ENCODE results near the gene B4GAT1. TPM values are rescaled to one million over a fixed set of nuclear protein-coding genes. Genes with fewer than 3 reads are reported as not detected.
"Not testable (repeated sequence)": the region's sequence is repeated elsewhere in the genome, so short reads cannot be mapped to it uniquely, and the experiment has no call there.

The B4GAT1 gene
- polyA plus RNA-seq, 1 donor from 2014 or later, result 162 TPM

GRCh38 chr11:66359662-66360087 lies 12.2 kb upstream of the B4GAT1 start:
- Histone ChIP-seq H3F3A (ENCODE audit: insufficient read depth, low read length, poor library complexity, severe bottlenecking) (no peaks in the 10 kb centered on the region), H3K27me3 (ENCODE audit: insufficient read depth, low read depth, low read length) (no peaks in the 10 kb centered on the region), H4K20me1 (ENCODE audit: insufficient read depth) (no peaks in the 10 kb centered on the region), H3K4me2 (ENCODE audit: low read length) (no peak overlapping the region), H3K79me2 (replicated peaks; ENCODE audit: insufficient read depth, low read length) (no peaks in the 10 kb centered on the region), H3K9ac (ENCODE audit: low read length) (no peak overlapping the region), H3K9me2 (ENCODE audit: insufficient read depth, low read length) (no peaks in the 10 kb centered on the region), H3K9me3 (ENCODE audit: low read length) (no peaks in the 10 kb centered on the region), H2AFZ (ENCODE audit: low read depth, low read length) (no peak overlapping the region), H3K4me3 (ENCODE audit: low read length) (no peak overlapping the region), H3K36me3 (ENCODE audit: insufficient read depth, low read length) (no peaks in the 10 kb centered on the region), H3K27ac (ENCODE audit: low read length) (no peak overlapping the region)
- no peak for TF ChIP-seq MXI1 (conservative IDR thresholded peaks at IDR 0.05; ENCODE audit: poor library complexity, severe bottlenecking)
- TF ChIP-seq RAD21 (conservative IDR thresholded peaks at IDR 0.05), result no peak
- TF ChIP-seq REST (IDR thresholded peaks at IDR 0.05; ENCODE audit: borderline replicate concordance), result no peak
- TF ChIP-seq TAF1 (IDR thresholded peaks at IDR 0.05; ENCODE audit: low read depth), result no peak
- TF ChIP-seq EP300 (conservative IDR thresholded peaks at IDR 0.05; ENCODE audit: poor library complexity, severe bottlenecking), result no peak
- TF ChIP-seq EZH2 (IDR thresholded peaks at IDR 0.05; ENCODE audit: borderline replicate concordance, insufficient read depth, low read length, poor library complexity, severe bottlenecking), result no peak
- TF ChIP-seq, protein P1, sequence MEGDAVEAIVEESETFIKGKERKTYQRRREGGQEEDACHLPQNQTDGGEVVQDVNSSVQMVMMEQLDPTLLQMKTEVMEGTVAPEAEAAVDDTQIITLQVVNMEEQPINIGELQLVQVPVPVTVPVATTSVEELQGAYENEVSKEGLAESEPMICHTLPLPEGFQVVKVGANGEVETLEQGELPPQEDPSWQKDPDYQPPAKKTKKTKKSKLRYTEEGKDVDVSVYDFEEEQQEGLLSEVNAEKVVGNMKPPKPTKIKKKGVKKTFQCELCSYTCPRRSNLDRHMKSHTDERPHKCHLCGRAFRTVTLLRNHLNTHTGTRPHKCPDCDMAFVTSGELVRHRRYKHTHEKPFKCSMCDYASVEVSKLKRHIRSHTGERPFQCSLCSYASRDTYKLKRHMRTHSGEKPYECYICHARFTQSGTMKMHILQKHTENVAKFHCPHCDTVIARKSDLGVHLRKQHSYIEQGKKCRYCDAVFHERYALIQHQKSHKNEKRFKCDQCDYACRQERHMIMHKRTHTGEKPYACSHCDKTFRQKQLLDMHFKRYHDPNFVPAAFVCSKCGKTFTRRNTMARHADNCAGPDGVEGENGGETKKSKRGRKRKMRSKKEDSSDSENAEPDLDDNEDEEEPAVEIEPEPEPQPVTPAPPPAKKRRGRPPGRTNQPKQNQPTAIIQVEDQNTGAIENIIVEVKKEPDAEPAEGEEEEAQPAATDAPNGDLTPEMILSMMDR (IDR thresholded peaks at IDR 0.05; ENCODE audit: poor library complexity, severe bottlenecking), result no peak
- TF ChIP-seq SMC3 (conservative IDR thresholded peaks at IDR 0.05; ENCODE audit: poor library complexity), result no peak
- TF ChIP-seq POLR2AphosphoS5 (IDR thresholded peaks at IDR 0.05), result no peak

DNA sequence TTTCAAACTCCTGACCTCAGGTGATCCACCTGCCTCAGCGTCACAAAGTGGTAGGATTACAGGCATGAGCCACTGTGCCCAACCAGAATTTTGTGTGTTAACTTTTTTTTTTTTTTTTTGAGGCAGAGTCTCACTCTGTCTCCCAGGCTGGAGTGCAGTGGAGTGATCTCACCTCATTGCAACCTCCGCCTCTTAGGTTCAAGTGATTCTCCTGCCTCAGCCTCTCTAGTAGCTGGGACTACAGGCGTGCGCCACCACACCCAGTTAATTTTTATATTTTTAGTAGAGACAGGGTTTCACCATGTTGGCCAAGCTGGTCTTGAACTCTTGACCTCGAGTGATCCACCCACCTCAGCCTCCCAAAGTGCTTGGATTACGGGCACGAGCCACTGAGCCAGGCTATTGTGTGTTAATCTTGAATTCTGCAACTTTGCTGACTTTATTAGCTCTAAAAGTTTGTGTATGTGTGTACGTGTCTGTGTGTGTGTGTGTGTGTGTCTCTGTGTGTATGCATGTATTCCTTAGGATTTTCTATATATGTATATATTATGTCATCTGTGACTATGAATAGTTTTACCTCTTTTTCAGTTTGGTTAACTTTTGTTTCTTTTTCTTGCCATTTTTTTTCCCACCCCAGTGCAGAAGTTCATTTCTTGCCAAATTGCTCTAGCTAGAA lies 3.3 kb upstream of the B4GAT1 start:
- H3K4me3 ChIP-seq (ENCODE audit: low read length); H3K9me2 ChIP-seq (ENCODE audit: insufficient read depth, low read length); H3K4me2 ChIP-seq (ENCODE audit: low read length); H3K9me3 ChIP-seq (ENCODE audit: low read length); H3K9ac ChIP-seq (ENCODE audit: low read length); H3K27ac ChIP-seq (ENCODE audit: low read length); H3K27me3 ChIP-seq (ENCODE audit: insufficient read depth, low read depth, low read length); H3F3A ChIP-seq (ENCODE audit: insufficient read depth, low read length, poor library complexity, severe bottlenecking); H4K20me1 ChIP-seq (ENCODE audit: insufficient read depth); H2AFZ ChIP-seq (ENCODE audit: low read depth, low read length); H3K36me3 ChIP-seq (ENCODE audit: insufficient read depth, low read length): not testable (repeated sequence)
- peaks cover 10% of the 10 kb centered on the region for H3K79me2 ChIP-seq (replicated peaks; ENCODE audit: insufficient read depth, low read length)

DNA sequence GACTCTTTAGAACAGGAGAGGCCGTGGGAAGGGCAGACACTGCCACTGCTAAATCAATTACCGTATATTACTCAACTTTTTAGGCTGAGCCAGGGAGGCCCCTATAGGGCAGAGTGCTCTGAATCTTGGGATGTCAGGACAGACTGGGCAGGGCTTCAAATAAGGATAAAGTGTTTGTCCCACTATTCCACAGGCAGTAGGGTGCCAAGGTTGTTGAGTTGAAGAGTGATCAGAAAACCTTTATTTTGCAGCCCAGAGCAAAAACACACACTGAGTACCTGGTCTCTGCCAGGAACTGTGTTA lies 1.6 kb upstream of the B4GAT1 start:
- Histone ChIP-seq H3K4me3 (ENCODE audit: low read length) (peak overlapping the region; percentile 12), H3K9ac (ENCODE audit: low read length) (no peak overlapping the region), H3K36me3 (ENCODE audit: insufficient read depth, low read length) (no peaks in the 10 kb centered on the region), H3K79me2 (replicated peaks; ENCODE audit: insufficient read depth, low read length) (peaks cover 21% of the 10 kb centered on the region), H2AFZ (ENCODE audit: low read depth, low read length) (no peak overlapping the region), H3K27me3 (ENCODE audit: insufficient read depth, low read depth, low read length) (no peaks in the 10 kb centered on the region), H3K9me2 (ENCODE audit: insufficient read depth, low read length) (no peaks in the 10 kb centered on the region), H3F3A (ENCODE audit: insufficient read depth, low read length, poor library complexity, severe bottlenecking) (peaks cover 3% of the 10 kb centered on the region), H3K4me2 (ENCODE audit: low read length) (no peak overlapping the region), H3K27ac (ENCODE audit: low read length) (no peak overlapping the region), H3K9me3 (ENCODE audit: low read length) (no peaks in the 10 kb centered on the region), H4K20me1 (ENCODE audit: insufficient read depth) (no peaks in the 10 kb centered on the region)
- TF ChIP-seq, protein P1 (IDR thresholded peaks at IDR 0.05; ENCODE audit: poor library complexity, severe bottlenecking), result no peak
- TF ChIP-seq EP300 (conservative IDR thresholded peaks at IDR 0.05; ENCODE audit: poor library complexity, severe bottlenecking), result no peak
- TF ChIP-seq TAF1 (IDR thresholded peaks at IDR 0.05; ENCODE audit: low read depth), result no peak
- no peak for TF ChIP-seq REST (IDR thresholded peaks at IDR 0.05; ENCODE audit: borderline replicate concordance)
- no peak for TF ChIP-seq POLR2AphosphoS5 (IDR thresholded peaks at IDR 0.05)

Measured in neural cell (in vitro differentiated cells).